Kidney glomerular epithelial cell (primary cell): ENCODE measurements around the gene PHLPP1.
A peak's percentile ranks its signal among the peaks of the same experiment; 100 is the strongest.
"Not testable (repeated sequence)": the region's sequence is repeated elsewhere in the genome, so short reads cannot be mapped to it uniquely, and the experiment has no call there.

Source experiments
- DNase-seq: peaks from one replicate; lab custom pipeline; 2025; lab: John Stamatoyannopoulos, UW

Gene PHLPP1

GRCh38 chr18:62715436-62715758 is at the start of gene PHLPP1:
TSS of gene PHLPP1 (plus strand) at chr18:62715541. CDS start at chr18:62715684, 143 bp downstream.
- peak; percentile 35 for DNase-seq

- no peak for DNase-seq
Observed at GRCh38 chr18:62669225-62669624, 46.1 kb upstream of the PHLPP1 start.

GRCh38 chr18:62670573-62670972 is 44.8 kb upstream of the PHLPP1 start:
- no peak for DNase-seq

- no peak for DNase-seq
Observed at GRCh38 chr18:62672600-62672999, 42.7 kb upstream of the PHLPP1 start.

GRCh38 chr18:62678847-62679485 is 36.4 kb upstream of the PHLPP1 start:
- DNase-seq = no peak

- no peak for DNase-seq
Observed at GRCh38 chr18:62682371-62682770, 33.0 kb upstream of the PHLPP1 start.

- no peak for DNase-seq
Observed at GRCh38 chr18:62683935-62684334, 31.4 kb upstream of the PHLPP1 start.

- DNase-seq = no peak
Observed at GRCh38 chr18:62688743-62689317, 26.5 kb upstream of the PHLPP1 start.

GRCh38 chr18:62690236-62690815 is 25.0 kb upstream of the PHLPP1 start:
- DNase-seq = no peak

GRCh38 chr18:62693659-62694058 is 21.7 kb upstream of the PHLPP1 start:
- DNase-seq = no peak

- no peak for DNase-seq
Observed at GRCh38 chr18:62697636-62698035, 17.7 kb upstream of the PHLPP1 start.

- DNase-seq = no peak
Observed at GRCh38 chr18:62702259-62702658, 13.1 kb upstream of the PHLPP1 start.

GRCh38 chr18:62706879-62707278 is 8.5 kb upstream of the PHLPP1 start:
- DNase-seq = not testable (repeated sequence)

- DNase-seq = not testable (repeated sequence)
Observed at GRCh38 chr18:62709908-62710307, 5.4 kb upstream of the PHLPP1 start.

- no peak for DNase-seq
Observed at GRCh38 chr18:62710417-62710816, 4.9 kb upstream of the PHLPP1 start.

- no peak for DNase-seq
Observed at GRCh38 chr18:62711781-62712180, 3.6 kb upstream of the PHLPP1 start.

- DNase-seq = no peak
Observed at GRCh38 chr18:62713651-62714247, 1.6 kb upstream of the PHLPP1 start.

- peak; percentile 100 for DNase-seq
Observed at GRCh38 chr18:62714671-62715435, 488 bp upstream of the PHLPP1 start.

GRCh38 chr18:62715759-62716615 is 646 bp downstream of the PHLPP1 start:
- peak; percentile 36 for DNase-seq

- DNase-seq = no peak
Observed at GRCh38 chr18:62716619-62717168, 1.4 kb downstream of the PHLPP1 start.
